Cardiac muscle cell (in vitro differentiated cells and primary cell): Measurements from ENCODE around the gene HINT2. TPM values are rescaled to one million over a fixed set of nuclear protein-coding genes. Genes with fewer than 3 reads are reported as not detected.

Experiments
- DNase-seq, 2 donors: peaks; one replicate each; pipeline versions ENCODE4 v3.0.0 to v3.0.0-alpha.2; 2010 to 2017; ENCODE audit warnings: low read depth in 1 of 2, low spot score in 1 of 2
- H3K27ac ChIP-seq: fragments of 200-600 bp; sonication (generic); 2 replicates; pipeline ENCODE4 v1.5.1; 2016
- H3K27me3 ChIP-seq: fragments of 200-600 bp; sonication (generic); 2 replicates; pipeline ENCODE4 v1.6.0; 2016; ENCODE audit warnings: control low read depth
- H3K36me3 ChIP-seq: fragments of 200-600 bp; sonication (generic); 2 replicates; pipeline ENCODE4 v1.5.1; 2016; ENCODE audit warnings: control low read depth
- H3K4me1 ChIP-seq: fragments of 200-600 bp; sonication (generic); 2 replicates; pipeline ENCODE4 v1.8.1; 2017; ENCODE audit warnings: low read depth, mild to moderate bottlenecking, mixed run types
- H3K4me3 ChIP-seq: fragments of 200-600 bp; sonication (generic); 2 replicates; pipeline ENCODE4 v1.5.1; 2016; ENCODE audit warnings: mild to moderate bottlenecking
- H3K9me3 ChIP-seq: fragments of 200-600 bp; sonication (generic); 2 replicates; pipeline ENCODE4 v1.5.1; 2017; ENCODE audit warnings: low read depth, mild to moderate bottlenecking, control low read depth
- polyA plus RNA-seq: library from polyadenylated mRNA; unstranded; fragments of >200 nt; fragmentation: Nextera tagmentation; extraction: Ambion mirVana; gene quantifications from 2 replicates; pipeline ENCODE4 v1.2.1, GENCODE V29; 2016
- total RNA-seq: library from RNA; depleted of rRNA; stranded (reverse); fragments of >200 nt; gene quantifications from 2 replicates; pipeline ENCODE4 v1.2.3, GENCODE V29; 2016
- TF ChIP-seq, protein P1 (sequence below): IDR thresholded peaks from 2 replicates; pipeline ENCODE4 v1.5.1; 2012; ENCODE audit warnings: low read depth, mild to moderate bottlenecking, low read length

The HINT2 gene
- total and polyA plus RNA-seq, 2 experiments from 2014 or later = 48.5 to 177 TPM

- no peak overlapping the region for H3K4me3 ChIP-seq
- H3K36me3 ChIP-seq = no peaks in the 10 kb centered on the region
- H3K9me3 ChIP-seq = no peaks in the 10 kb centered on the region
- TF ChIP-seq, protein P1, sequence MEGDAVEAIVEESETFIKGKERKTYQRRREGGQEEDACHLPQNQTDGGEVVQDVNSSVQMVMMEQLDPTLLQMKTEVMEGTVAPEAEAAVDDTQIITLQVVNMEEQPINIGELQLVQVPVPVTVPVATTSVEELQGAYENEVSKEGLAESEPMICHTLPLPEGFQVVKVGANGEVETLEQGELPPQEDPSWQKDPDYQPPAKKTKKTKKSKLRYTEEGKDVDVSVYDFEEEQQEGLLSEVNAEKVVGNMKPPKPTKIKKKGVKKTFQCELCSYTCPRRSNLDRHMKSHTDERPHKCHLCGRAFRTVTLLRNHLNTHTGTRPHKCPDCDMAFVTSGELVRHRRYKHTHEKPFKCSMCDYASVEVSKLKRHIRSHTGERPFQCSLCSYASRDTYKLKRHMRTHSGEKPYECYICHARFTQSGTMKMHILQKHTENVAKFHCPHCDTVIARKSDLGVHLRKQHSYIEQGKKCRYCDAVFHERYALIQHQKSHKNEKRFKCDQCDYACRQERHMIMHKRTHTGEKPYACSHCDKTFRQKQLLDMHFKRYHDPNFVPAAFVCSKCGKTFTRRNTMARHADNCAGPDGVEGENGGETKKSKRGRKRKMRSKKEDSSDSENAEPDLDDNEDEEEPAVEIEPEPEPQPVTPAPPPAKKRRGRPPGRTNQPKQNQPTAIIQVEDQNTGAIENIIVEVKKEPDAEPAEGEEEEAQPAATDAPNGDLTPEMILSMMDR = no peak
- peaks cover 15% of the 10 kb centered on the region for H3K4me1 ChIP-seq
- H3K27ac ChIP-seq = no peak overlapping the region
- DNase-seq = no peak
- H3K27me3 ChIP-seq = no peaks in the 10 kb centered on the region
These were observed 1.9 kb upstream of the HINT2 start for GRCh38 chr9:35816708-35817107.

GRCh38 chr9:35814106-35814840, 569 bp downstream of the HINT2 start:
- H3K27me3 ChIP-seq = no peaks in the 10 kb centered on the region
- no peaks in the 10 kb centered on the region for H3K9me3 ChIP-seq
- peak; percentile 66 to 84 for DNase-seq
- H3K4me1 ChIP-seq = peaks cover 15% of the 10 kb centered on the region
- H3K4me3 ChIP-seq = peak overlapping the region; percentile 83
- no peaks in the 10 kb centered on the region for H3K36me3 ChIP-seq
- H3K27ac ChIP-seq = peak overlapping the region; percentile 92
- TF ChIP-seq, protein P1 = peak; percentile 27

DNA sequence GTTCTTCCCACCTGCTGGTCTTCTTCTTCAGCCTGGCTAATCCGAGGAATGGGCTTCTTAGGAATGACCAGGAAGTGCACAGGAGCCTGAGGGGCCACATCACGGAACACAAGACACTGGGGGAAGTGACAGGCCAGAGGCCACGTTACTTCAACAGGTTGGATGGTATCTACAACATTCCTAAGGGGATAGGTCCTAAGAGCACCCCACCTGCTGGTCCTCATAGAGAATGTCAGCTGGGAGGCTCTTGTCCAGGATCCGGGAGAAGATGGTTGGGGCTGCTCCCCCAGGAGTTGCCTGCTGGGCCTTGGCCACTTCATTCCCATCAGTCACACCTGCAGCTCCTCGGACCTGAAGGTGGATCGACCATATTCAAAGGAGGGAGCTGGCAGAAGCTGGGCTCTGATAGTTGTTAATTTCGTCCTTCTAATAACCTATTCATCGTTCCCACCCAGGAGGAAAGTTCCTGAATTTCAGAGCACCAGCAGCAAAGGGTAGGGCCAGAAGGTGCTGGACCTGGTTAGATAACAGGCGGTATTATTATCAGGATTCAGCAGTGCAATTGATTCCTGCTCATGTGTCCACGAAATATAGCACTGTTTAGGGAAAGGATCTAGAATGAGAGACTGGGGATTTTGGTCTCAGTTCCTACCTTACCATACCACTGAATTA, 1.3 kb downstream of the HINT2 start:
- H3K4me1 ChIP-seq = peaks cover 15% of the 10 kb centered on the region
- peak in 1 of 2 donors; percentile 26 for DNase-seq

DNA sequence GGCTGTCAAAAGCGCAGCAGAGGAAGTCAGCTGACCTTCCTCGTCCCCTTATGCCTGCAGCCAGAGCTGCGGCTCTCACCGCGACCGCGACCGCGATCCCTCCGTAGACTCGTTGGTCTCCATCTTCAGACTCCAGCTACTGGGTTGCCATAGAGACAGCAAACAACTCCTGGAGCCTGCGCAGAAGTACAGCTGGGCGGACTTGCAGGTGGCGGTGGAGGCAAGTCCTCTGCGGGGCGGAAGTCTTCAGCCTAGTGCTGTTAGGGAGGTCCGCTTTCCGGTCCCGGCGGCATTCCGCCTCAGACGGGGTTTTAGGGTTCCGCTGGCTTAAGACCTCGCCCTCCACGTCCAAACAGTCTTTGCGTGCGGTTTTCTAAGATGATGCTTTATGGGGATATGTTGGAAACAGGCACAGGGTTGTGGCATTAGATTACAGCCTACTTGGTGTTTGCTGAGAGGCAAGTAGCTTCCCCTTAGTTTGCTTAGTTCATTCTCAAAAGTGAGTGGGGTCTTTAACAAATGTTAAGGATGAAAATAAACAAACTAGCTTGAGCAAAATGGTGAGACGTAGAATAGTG, 2.7 kb downstream of the HINT2 start, which contains the start of gene SPAG8:
SPAG8 (minus strand) TSS at position 238 of the 578 bp plus-strand sequence; CDS start at position 123, 115 bp downstream.
- TF ChIP-seq, protein P1 = no peak
- Histone ChIP-seq H3K9me3 (no peaks in the 10 kb centered on the region), H3K27ac (no peak within 1 kb of the TSS), H3K4me1 (peaks cover 18% of the 10 kb centered on the region), H3K4me3 (peak within 1 kb of the TSS; percentile 27), H3K27me3 (no peaks in the 10 kb centered on the region), H3K36me3 (peaks cover 5% of the 10 kb centered on the region)
- peak; percentile 94 to 98 for DNase-seq

More for the DNA sequence above, 1.3 kb downstream of the HINT2 start:
- TF ChIP-seq, protein P1 = peak; percentile 33
- H3K9me3 ChIP-seq = no peaks in the 10 kb centered on the region
- H3K27me3 ChIP-seq = no peaks in the 10 kb centered on the region
- H3K27ac ChIP-seq = peak overlapping the region; percentile 92
- peak overlapping the region; percentile 83 for H3K4me3 ChIP-seq
- H3K36me3 ChIP-seq = no peaks in the 10 kb centered on the region

- Histone ChIP-seq H3K9me3 (no peaks in the 10 kb centered on the region), H3K27me3 (no peaks in the 10 kb centered on the region), H3K27ac (no peak overlapping the region), H3K4me3 (peak overlapping the region; percentile 27), H3K4me1 (peaks cover 18% of the 10 kb centered on the region), H3K36me3 (peaks cover 5% of the 10 kb centered on the region)
- TF ChIP-seq, protein P1 = no peak
- peak in 1 of 2 donors; percentile 57 for DNase-seq
These were observed 3.3 kb downstream of the HINT2 start for GRCh38 chr9:35811381-35812024.
